ENCODE measurements around the gene GALK1. TPM values are rescaled to one million over a fixed set of nuclear protein-coding genes. Genes with fewer than 3 reads are reported as not detected.

GALK1 gene
- total and polyA plus RNA-seq, 2 experiments from 2014 or later: 40.6 to 46.5 TPM

- Histone ChIP-seq H4K20me1 (ENCODE audit: insufficient read depth) (no peaks in the 10 kb centered on the region), H3K9me3 (ENCODE audit: low read depth) (no peaks in the 10 kb centered on the region), H3F3A (ENCODE audit: insufficient read depth) (no peaks in the 10 kb centered on the region), H3K4me1 (ENCODE audit: insufficient read depth) (no peaks in the 10 kb centered on the region), H3K36me3 (ENCODE audit: low read depth) (no peaks in the 10 kb centered on the region), H2AFZ (no peak overlapping the region), H3K79me2 (ENCODE audit: insufficient read depth) (no peaks in the 10 kb centered on the region), H3K27ac (no peak overlapping the region), H3K4me3 (no peak overlapping the region), H3K4me2 (ENCODE audit: unreplicated experiment) (no peak overlapping the region), H3K27me3 (replicated peaks; ENCODE audit: insufficient read depth) (no peaks in the 10 kb centered on the region), H3K9me2 (ENCODE audit: insufficient read depth) (no peaks in the 10 kb centered on the region), H3K9ac (no peak overlapping the region)
- no peak for DNase-seq
- in situ Hi-C loops (cut with MboI): loop anchor here (25.0 kb wide), 1 partner anchor 294 kb away; no protein-coding TSS in a partner anchor
- 84% methylated on average over 19 to 26 of the region's 26 CpGs for WGBS, 2 experiments (ENCODE audit: low coverage in 1 of 2, low lambda C conversion rate in 2 of 2, missing lambda C conversion rate in 2 of 2)
- TF ChIP-seq EZH2 (IDR thresholded peaks at IDR 0.05; ENCODE audit: insufficient read depth, poor library complexity, severe bottlenecking) (no peak), EZH2phosphoT487 (IDR thresholded peaks at IDR 0.05; ENCODE audit: insufficient read depth, low read depth) (no peak)
Measured at GRCh38 chr17:75731086-75731715, 33.8 kb downstream of the GALK1 start.

- Histone ChIP-seq H4K20me1 (ENCODE audit: insufficient read depth) (no peaks in the 10 kb centered on the region), H3K36me3 (ENCODE audit: low read depth) (no peaks in the 10 kb centered on the region), H3K4me1 (ENCODE audit: insufficient read depth) (no peaks in the 10 kb centered on the region), H3K9ac (no peak overlapping the region), H3K79me2 (ENCODE audit: insufficient read depth) (no peaks in the 10 kb centered on the region), H3K9me2 (ENCODE audit: insufficient read depth) (no peaks in the 10 kb centered on the region), H3K4me3 (no peak overlapping the region), H3K4me2 (ENCODE audit: unreplicated experiment) (no peak overlapping the region), H3K27ac (no peak overlapping the region), H3K27me3 (replicated peaks; ENCODE audit: insufficient read depth) (no peaks in the 10 kb centered on the region), H2AFZ (no peak overlapping the region), H3F3A (ENCODE audit: insufficient read depth) (no peaks in the 10 kb centered on the region), H3K9me3 (ENCODE audit: low read depth) (no peaks in the 10 kb centered on the region)
- in situ Hi-C loops (cut with MboI): loop anchor here (25.0 kb wide), 1 partner anchor 293 kb away; no protein-coding TSS in a partner anchor
- no peak for DNase-seq
- 84 to 85% methylated on average over 24 of the region's 24 CpGs for WGBS, 2 experiments (ENCODE audit: low coverage in 1 of 2, low lambda C conversion rate in 2 of 2, missing lambda C conversion rate in 2 of 2)
- TF ChIP-seq EZH2 (IDR thresholded peaks at IDR 0.05; ENCODE audit: insufficient read depth, poor library complexity, severe bottlenecking) (no peak), EZH2phosphoT487 (IDR thresholded peaks at IDR 0.05; ENCODE audit: insufficient read depth, low read depth) (no peak)
Measured at GRCh38 chr17:75730065-75730464, 34.9 kb downstream of the GALK1 start.

GRCh38 chr17:75729351-75729750 is 35.6 kb downstream of the GALK1 start:
- in situ Hi-C loops (cut with MboI): loop anchor here (25.0 kb wide), 1 partner anchor 292 kb away; no protein-coding TSS in a partner anchor
- Histone ChIP-seq H2AFZ (no peak overlapping the region), H3K9me2 (ENCODE audit: insufficient read depth) (no peaks in the 10 kb centered on the region), H3K79me2 (ENCODE audit: insufficient read depth) (no peaks in the 10 kb centered on the region), H3K27ac (no peak overlapping the region), H3K27me3 (replicated peaks; ENCODE audit: insufficient read depth) (no peaks in the 10 kb centered on the region), H4K20me1 (ENCODE audit: insufficient read depth) (no peaks in the 10 kb centered on the region), H3K4me2 (ENCODE audit: unreplicated experiment) (no peak overlapping the region), H3K36me3 (ENCODE audit: low read depth) (no peaks in the 10 kb centered on the region), H3K9me3 (ENCODE audit: low read depth) (no peaks in the 10 kb centered on the region), H3F3A (ENCODE audit: insufficient read depth) (no peaks in the 10 kb centered on the region), H3K9ac (no peak overlapping the region), H3K4me3 (no peak overlapping the region), H3K4me1 (ENCODE audit: insufficient read depth) (no peaks in the 10 kb centered on the region)
- DNase-seq: no peak
- TF ChIP-seq EZH2phosphoT487 (IDR thresholded peaks at IDR 0.05; ENCODE audit: insufficient read depth, low read depth) (no peak), EZH2 (IDR thresholded peaks at IDR 0.05; ENCODE audit: insufficient read depth, poor library complexity, severe bottlenecking) (no peak)
- WGBS, 2 experiments (ENCODE audit: low coverage in 1 of 2, low lambda C conversion rate in 2 of 2, missing lambda C conversion rate in 2 of 2): 83% methylated on average over 7 of the region's 7 CpGs

- H3K4me2 ChIP-seq (ENCODE audit: unreplicated experiment): no peak overlapping the region
- TF ChIP-seq EZH2 (IDR thresholded peaks at IDR 0.05; ENCODE audit: insufficient read depth, poor library complexity, severe bottlenecking) (no peak), EZH2phosphoT487 (IDR thresholded peaks at IDR 0.05; ENCODE audit: insufficient read depth, low read depth) (no peak)
- no peaks in the 10 kb centered on the region for H3K4me1 ChIP-seq (ENCODE audit: insufficient read depth)
- peaks cover under 1% of the 10 kb centered on the region; the same call in 1 of the 2 replicates for H3K27me3 ChIP-seq (replicated peaks; ENCODE audit: insufficient read depth)
- H2AFZ ChIP-seq: no peak overlapping the region
- H3K27ac ChIP-seq: no peak overlapping the region
- H4K20me1 ChIP-seq (ENCODE audit: insufficient read depth): no peaks in the 10 kb centered on the region
- H3K79me2 ChIP-seq (ENCODE audit: insufficient read depth): no peaks in the 10 kb centered on the region
- no peaks in the 10 kb centered on the region for H3K9me2 ChIP-seq (ENCODE audit: insufficient read depth)
- DNase-seq: no peak
- WGBS, 2 experiments (ENCODE audit: low coverage in 1 of 2, low lambda C conversion rate in 2 of 2, missing lambda C conversion rate in 2 of 2): 73 to 85% methylated on average over 18 of the region's 18 CpGs
- no peaks in the 10 kb centered on the region for H3F3A ChIP-seq (ENCODE audit: insufficient read depth)
- no peak overlapping the region for H3K4me3 ChIP-seq
- no peaks in the 10 kb centered on the region for H3K9me3 ChIP-seq (ENCODE audit: low read depth)
- in situ Hi-C loops (cut with MboI): loop anchor here (25.0 kb wide), 1 partner anchor 290 kb away; no protein-coding TSS in a partner anchor
- no peaks in the 10 kb centered on the region for H3K36me3 ChIP-seq (ENCODE audit: low read depth)
- no peak overlapping the region for H3K9ac ChIP-seq
Measured at GRCh38 chr17:75727391-75727790, 37.6 kb downstream of the GALK1 start.

Measured in GM23248 (cell line).